Measurements from ENCODE around the gene MUC21. TPM values are rescaled to one million over a fixed set of nuclear protein-coding genes. Genes with fewer than 3 reads are reported as not detected.
"Not testable (repeated sequence)": the region's sequence is repeated elsewhere in the genome, so short reads cannot be mapped to it uniquely, and the experiment has no call there.

MUC21 gene
- total RNA-seq, 4 donors from 2014 or later, result 0.13 to 9.9 (median 1.2) TPM

DNA sequence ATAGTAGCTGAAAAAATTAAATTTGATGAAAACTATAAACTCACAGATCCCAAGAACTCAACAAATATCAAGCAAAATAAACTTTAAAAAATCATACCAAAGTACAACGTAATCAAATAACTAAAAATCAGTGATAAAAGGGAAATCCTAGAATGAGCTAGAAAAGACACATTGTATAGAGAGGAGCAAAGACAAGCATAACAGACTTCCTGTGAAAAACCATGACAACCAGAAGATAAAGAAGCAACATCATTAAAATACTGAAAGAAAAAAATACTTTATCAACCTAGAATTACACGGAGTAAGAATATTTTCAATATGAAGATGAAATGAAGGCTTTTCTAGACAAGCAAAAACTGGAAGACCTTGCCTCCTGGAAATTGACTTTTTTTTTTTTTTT, 36.5 kb downstream of the MUC21 start:
- Histone ChIP-seq H3K9me3 (peaks cover 0 to 20% (median 0%) of the 10 kb centered on the region in 3 donors), H3K27me3 (peaks cover 22% of the 10 kb centered on the region), H3K27ac (no peak overlapping the region), H3K36me3 (no peaks in the 10 kb centered on the region), H3K4me3 (no peak overlapping the region), H3K4me1 (no peaks in the 10 kb centered on the region)
- 65 to 78% methylated on average over 2 of the region's 2 CpGs for WGBS, 2 donors (ENCODE audit: low coverage in 1 of 2)
- TF ChIP-seq POLR2AphosphoS5 (IDR thresholded peaks at IDR 0.05) (no peak), POLR2A (IDR thresholded peaks at IDR 0.05) (no peak), EP300 (IDR thresholded peaks at IDR 0.05) (no peak)
- TF ChIP-seq, protein P1, sequence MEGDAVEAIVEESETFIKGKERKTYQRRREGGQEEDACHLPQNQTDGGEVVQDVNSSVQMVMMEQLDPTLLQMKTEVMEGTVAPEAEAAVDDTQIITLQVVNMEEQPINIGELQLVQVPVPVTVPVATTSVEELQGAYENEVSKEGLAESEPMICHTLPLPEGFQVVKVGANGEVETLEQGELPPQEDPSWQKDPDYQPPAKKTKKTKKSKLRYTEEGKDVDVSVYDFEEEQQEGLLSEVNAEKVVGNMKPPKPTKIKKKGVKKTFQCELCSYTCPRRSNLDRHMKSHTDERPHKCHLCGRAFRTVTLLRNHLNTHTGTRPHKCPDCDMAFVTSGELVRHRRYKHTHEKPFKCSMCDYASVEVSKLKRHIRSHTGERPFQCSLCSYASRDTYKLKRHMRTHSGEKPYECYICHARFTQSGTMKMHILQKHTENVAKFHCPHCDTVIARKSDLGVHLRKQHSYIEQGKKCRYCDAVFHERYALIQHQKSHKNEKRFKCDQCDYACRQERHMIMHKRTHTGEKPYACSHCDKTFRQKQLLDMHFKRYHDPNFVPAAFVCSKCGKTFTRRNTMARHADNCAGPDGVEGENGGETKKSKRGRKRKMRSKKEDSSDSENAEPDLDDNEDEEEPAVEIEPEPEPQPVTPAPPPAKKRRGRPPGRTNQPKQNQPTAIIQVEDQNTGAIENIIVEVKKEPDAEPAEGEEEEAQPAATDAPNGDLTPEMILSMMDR (IDR thresholded peaks at IDR 0.05), result no peak
- ATAC-seq, result no peak

DNA sequence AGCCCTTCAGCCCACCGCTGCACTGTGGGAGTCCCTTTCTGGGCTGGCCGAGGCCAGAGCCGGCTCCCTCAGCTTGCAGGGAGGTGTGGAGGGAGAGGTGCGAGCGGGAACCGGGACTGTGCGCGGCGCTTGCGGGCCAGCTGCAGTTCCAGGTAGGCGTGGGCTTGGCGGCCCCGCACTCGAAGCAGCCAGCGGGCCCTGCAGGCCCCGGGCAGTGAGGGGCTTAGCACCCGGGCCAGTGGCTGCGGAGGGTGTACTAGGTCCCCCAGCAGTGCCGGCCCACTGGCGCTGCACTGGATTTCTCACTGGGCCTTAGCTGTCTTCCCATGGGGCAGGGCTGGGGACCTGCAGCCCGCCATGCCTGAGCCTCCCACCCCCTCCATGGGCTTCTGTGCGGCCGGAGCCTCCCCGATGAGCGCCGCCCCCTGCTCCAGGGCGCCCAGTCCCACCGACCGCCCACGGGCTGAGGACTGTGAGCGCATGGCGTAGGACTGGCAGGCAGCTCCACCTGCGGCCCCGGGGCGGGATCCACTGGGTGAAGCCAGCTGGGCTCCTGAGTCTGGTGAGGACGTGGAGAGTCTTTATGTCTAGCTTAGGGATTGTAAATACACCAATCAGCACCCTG, 37.2 kb downstream of the MUC21 start:
- H3K4me1 ChIP-seq, H3K36me3 ChIP-seq, H3K27ac ChIP-seq, ATAC-seq, H3K4me3 ChIP-seq: not testable (repeated sequence)
- Histone ChIP-seq H3K9me3 (peaks cover 0 to 13% (median 0%) of the 10 kb centered on the region in 3 donors), H3K27me3 (peaks cover 22% of the 10 kb centered on the region)
- no CpG with 5 or more reads among the region's 36 CpGs for WGBS, 2 donors (ENCODE audit: low coverage in 1 of 2)

DNA sequence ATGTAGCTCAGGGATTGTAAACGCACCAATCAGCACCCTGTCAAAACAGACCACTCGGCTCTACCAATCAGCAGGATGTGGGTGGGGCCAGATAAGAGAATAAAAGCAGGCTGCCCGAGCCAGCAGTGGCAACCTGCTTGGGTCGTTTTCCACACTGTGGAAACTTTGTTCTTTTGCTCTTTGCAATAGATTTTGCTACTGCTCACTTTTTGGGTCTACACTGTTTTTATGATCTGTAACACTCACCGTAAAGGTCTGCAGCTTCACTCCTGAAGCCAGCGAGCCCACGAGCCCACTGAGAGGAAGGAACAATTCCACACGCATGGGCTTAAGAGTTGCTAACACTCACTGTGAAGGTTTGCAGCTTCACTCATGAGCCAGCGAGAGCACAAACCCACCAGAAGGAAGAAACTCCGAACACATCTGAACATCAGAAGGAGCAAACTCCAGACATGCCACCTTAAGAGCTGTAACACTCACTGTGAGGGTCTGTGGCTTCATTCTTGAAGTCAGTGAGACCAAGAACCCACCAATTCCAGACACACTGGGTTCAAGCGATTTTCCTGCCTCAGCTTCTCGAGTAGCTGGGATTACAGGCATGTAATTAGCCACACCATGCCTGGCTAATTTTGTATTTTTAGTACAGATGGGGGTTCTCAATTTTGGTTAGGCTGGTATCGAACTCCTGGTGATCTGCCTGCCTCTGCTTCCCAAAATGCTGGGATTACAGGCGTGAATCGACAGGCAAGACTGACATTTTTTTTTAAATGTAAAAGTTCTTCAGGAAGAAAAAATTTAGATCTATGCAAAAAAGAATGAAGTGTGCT, 38.4 kb downstream of the MUC21 start:
- H3K4me3 ChIP-seq, H3K9me3 ChIP-seq, H3K4me1 ChIP-seq, ATAC-seq, H3K36me3 ChIP-seq, H3K27ac ChIP-seq: not testable (repeated sequence)
- 73 to 89% methylated on average over 7 to 12 of the region's 15 CpGs for WGBS, 2 donors (ENCODE audit: low coverage in 1 of 2)
- peaks cover 22% of the 10 kb centered on the region for H3K27me3 ChIP-seq

DNA sequence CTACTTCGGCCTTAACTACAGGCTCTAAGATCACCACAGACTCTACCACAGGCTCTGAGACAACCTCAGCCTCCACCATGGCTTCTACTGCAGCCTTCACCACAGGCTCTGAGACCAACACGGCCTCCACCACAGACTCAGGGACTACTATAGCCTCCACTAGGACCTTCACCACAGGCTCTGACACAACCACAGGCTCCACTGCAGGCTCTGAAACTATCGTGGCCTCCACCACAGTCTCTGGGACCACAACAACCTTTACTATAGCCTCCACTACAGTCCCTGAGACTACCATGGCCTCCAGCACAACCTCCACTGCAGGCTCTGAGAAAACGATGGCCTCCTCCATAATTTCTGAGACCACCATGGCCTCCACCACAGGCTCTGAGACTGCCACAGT, 42.1 kb downstream of the MUC21 start:
- Histone ChIP-seq H3K27me3 (peaks cover 44% of the 10 kb centered on the region), H3K27ac (no peak overlapping the region), H3K4me1 (no peaks in the 10 kb centered on the region), H3K9me3 (no peaks in the 10 kb centered on the region), H3K36me3 (no peaks in the 10 kb centered on the region), H3K4me3 (no peak overlapping the region)
- WGBS, 2 donors (ENCODE audit: low coverage in 1 of 2), result 97 to 100% methylated on average over 1 to 4 of the region's 4 CpGs
- TF ChIP-seq POLR2AphosphoS5 (IDR thresholded peaks at IDR 0.05) (no peak), POLR2A (IDR thresholded peaks at IDR 0.05) (no peak), EP300 (IDR thresholded peaks at IDR 0.05) (no peak)
- no peak for ATAC-seq

DNA sequence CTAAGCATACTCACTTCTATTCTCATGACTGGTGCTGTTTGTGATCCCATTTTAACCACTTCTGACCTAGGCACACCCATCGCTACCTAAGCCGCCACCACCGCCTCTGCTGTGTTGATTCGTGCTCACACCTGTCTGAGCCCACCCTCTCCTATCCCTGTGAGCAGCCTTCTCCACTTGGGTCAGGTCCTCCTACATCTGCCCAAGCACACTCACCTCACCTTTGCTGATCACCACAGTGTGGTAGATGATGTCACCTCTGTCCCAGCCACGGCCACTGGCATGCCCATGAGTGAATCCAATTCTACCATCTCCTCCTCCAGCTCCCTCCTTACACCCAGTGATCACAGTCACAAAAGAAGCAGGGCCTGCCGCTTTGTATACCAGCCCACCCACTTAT, 47.6 kb downstream of the MUC21 start:
- H3K4me1 ChIP-seq, result no peaks in the 10 kb centered on the region
- H3K27me3 ChIP-seq, result peaks cover 33% of the 10 kb centered on the region
- ATAC-seq, result no peak
- 82 to 93% methylated on average over 6 of the region's 6 CpGs for WGBS, 2 donors (ENCODE audit: low coverage in 1 of 2)
- H3K9me3 ChIP-seq, result no peaks in the 10 kb centered on the region
- no peak overlapping the region for H3K27ac ChIP-seq
- H3K4me3 ChIP-seq, result no peak overlapping the region
- TF ChIP-seq POLR2AphosphoS5 (IDR thresholded peaks at IDR 0.05), result no peak
- TF ChIP-seq, protein P1 (IDR thresholded peaks at IDR 0.05), result no peak
- no peak for TF ChIP-seq POLR2A (IDR thresholded peaks at IDR 0.05)
- TF ChIP-seq EP300 (IDR thresholded peaks at IDR 0.05), result no peak
- no peaks in the 10 kb centered on the region for H3K36me3 ChIP-seq

DNA sequence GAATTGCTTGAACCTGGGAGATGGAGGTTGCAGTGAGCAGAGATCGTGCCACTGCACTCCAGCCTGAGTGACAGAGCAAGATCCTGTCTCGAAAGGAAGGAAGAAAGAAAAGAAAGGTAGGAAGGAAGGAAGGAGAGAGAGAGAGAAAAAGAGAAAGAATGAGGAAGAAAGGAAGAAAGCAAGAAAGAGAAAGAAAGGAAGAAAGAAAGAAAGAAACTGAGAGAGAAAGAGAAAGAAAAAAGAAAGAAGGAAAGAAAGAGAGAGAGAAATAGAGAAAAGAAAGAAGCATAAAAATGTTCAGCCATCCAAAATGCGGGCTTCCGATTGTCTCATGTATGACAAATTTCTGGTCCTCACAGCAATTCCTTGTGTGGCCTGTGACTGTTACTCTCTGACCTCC, 49.6 kb downstream of the MUC21 start:
- H3K4me3 ChIP-seq, result no peak overlapping the region
- peaks cover 16% of the 10 kb centered on the region for H3K27me3 ChIP-seq
- no peaks in the 10 kb centered on the region for H3K9me3 ChIP-seq
- no peak for ATAC-seq
- 89 to 93% methylated on average over 4 of the region's 4 CpGs for WGBS, 2 donors (ENCODE audit: low coverage in 1 of 2)
- no peaks in the 10 kb centered on the region for H3K4me1 ChIP-seq
- H3K27ac ChIP-seq, result no peak overlapping the region
- no peaks in the 10 kb centered on the region for H3K36me3 ChIP-seq
- TF ChIP-seq POLR2AphosphoS5 (IDR thresholded peaks at IDR 0.05) (no peak), EP300 (IDR thresholded peaks at IDR 0.05) (no peak)
- TF ChIP-seq, protein P1 (IDR thresholded peaks at IDR 0.05), result no peak

Measured in gastroesophageal sphincter (tissue), 4 donors.